HG02623 (cell line): ENCODE results near the gene TSPAN11.

ENCODE experiments used
- ATAC-seq: cut with Tn5 transposase; IDR thresholded peaks from one replicate; pipeline ENCODE4 v1.9.1; 2021; ENCODE audit warnings: moderate library complexity; ENCODE audit not compliant: unreplicated experiment

TSPAN11 gene

GRCh38 chr12:30977537-30978349 is 51.2 kb downstream of the TSPAN11 start:
- no peak for ATAC-seq

DNA sequence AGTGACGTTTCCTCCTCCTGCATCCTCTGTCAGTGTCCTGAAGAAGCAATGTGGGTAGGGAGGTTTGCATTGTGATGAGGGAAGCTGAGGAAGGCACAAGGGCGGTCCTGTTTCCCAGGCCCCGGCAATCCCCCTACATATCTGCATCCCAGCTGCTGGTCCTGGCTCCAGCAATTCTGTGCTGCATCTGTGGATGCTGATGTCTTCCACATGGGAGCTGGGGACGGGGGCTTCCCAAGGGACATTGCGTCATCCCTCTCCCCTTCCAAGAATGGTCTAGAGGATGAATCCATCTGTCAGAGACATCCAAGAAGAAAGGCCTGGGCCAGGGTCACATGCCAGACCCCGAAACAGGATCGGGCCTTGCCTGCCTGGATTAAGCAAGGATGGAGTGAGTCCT is 52.1 kb downstream of the TSPAN11 start:
- no peak for ATAC-seq

- no peak for ATAC-seq
Observed at GRCh38 chr12:30979371-30980259, 53.1 kb downstream of the TSPAN11 start.

DNA sequence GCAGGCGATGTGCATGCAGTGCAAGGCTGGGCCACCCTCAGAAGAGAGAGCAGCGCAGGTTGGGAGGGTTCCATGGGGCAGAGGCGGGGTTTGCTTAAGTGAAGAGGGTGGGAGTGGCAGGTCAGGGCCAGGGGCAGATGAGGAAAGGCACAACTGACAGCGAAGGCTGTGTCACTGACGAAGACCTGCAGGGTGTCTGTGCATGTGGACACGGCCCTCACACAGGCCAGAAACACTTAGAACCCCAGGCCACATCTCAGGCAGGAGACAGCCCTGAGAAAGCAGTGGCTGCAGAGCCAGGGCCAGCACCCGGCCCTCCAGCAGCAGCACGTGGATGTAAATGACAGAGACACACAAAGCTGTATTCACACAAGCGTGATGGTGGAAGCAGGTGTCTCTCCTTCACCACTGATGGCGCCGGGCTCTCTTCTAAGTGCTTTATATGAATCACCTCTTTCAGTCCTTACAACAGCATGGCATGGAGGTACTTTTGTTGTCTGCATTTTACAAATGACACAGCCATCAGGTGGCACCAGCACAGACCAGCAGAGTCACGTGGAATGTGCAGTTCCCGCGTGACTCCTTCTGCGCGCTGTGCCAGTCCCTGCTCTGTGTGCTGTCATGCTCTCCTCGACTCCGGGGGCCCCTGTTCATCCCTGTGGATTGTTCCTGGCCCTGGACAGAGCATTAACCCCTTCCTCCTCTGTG is 54.6 kb downstream of the TSPAN11 start:
- ATAC-seq, result no peak

GRCh38 chr12:30982413-30982812 is 55.9 kb downstream of the TSPAN11 start:
- ATAC-seq, result no peak

DNA sequence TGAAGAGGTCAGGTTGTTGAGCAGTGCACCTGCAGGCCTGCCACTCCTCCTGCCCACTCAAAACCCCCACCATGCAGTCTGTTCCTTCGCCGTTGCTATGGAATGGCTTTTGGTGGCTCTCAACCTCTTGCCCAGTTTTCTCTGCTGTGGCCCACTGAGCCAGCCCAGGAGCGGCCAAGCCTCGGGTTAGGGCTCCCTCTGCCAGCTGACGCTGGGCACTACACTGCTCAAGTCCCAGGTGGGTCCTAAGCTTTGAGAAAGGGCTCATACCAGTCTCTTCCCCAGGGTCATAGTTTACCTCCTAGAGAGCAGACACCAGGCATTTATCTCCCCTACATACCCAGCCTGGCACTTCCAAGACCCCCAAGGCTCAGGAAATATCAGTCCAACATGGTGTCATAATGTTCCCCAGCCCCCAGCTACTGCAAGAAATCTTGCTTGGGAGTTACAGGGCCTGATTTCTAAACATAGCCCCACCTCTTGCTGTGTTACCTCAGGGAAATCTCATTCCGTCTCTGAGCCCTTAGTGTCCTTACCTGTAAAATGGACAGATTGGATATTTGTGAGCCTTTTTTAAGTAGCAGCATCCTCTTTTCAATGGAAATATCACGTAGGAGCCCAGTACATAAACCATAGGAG is 59.4 kb downstream of the TSPAN11 start:
- no peak for ATAC-seq

- no peak for ATAC-seq
Observed at GRCh38 chr12:30988086-30988485, 61.5 kb downstream of the TSPAN11 start.

- ATAC-seq, result no peak
Observed at GRCh38 chr12:30988646-30989286, 62.2 kb downstream of the TSPAN11 start.

DNA sequence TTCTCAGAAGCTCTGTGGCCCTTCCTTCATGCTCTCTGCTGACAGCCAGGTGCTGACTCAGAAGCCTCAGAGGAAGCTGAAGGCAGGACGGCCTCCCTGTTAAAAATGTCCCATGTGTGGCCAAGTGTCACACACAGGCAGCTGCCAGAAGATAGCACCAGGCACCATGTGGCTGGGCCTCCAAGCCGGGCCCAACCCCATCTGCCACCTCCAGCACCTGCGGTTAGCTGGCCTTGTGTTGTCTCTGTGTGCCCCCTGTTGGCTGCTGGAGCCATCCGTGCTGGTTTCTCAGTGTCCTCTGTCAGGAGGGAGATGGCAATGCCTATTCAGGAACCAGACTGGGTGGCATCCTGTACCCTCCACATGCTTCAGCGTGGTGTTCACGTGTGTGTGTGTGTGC is 63.2 kb downstream of the TSPAN11 start:
- ATAC-seq, result no peak

DNA sequence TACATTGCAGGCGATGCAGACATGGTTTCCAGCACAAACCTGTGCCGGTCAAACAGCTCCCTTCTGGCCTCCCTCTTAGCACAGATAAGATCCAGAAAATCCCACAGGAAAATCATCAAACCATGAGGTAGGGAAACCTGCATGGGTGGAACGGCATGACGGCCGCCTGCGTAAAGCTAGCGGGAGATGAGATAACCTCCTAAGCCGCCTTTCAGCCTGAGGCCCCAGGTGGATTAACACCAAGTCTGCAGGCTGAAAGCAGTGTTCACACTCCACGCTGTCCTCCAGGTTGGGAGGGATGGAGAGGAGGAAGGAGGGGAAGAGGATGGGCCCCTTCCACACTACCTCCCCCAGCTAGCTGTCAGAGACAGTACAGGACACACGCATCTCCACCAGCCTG is 63.8 kb downstream of the TSPAN11 start:
- no peak for ATAC-seq

GRCh38 chr12:30990776-30991175 is 64.2 kb downstream of the TSPAN11 start:
- no peak for ATAC-seq

GRCh38 chr12:30991466-30991865 is 64.9 kb downstream of the TSPAN11 start:
- no peak for ATAC-seq

GRCh38 chr12:30992381-30992780 is 65.8 kb downstream of the TSPAN11 start:
- ATAC-seq, result no peak

DNA sequence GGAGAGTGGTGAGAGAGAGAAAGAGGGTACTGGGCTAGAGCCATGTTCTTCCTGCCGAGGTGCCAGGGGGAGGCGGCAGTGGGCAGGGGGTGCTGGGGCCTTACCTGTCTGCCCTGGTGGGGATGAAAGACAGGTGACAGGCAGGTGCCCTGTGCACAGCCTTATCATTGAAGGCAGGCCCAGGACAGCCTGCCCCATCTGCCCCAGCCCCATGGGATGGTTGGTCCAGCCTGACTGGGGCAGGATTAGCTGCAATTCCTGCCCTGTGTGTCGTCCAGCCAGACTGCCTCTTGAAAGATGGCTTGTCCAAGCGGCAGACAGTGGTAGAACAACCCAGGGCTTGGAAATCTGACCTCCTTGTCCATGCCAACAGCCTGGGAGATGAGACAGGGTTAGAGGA is 67.2 kb downstream of the TSPAN11 start:
- no peak for ATAC-seq

GRCh38 chr12:30994274-30994673 is 67.7 kb downstream of the TSPAN11 start:
- ATAC-seq, result no peak

- no peak for ATAC-seq
Observed at GRCh38 chr12:30996255-30996654, 69.7 kb downstream of the TSPAN11 start.

DNA sequence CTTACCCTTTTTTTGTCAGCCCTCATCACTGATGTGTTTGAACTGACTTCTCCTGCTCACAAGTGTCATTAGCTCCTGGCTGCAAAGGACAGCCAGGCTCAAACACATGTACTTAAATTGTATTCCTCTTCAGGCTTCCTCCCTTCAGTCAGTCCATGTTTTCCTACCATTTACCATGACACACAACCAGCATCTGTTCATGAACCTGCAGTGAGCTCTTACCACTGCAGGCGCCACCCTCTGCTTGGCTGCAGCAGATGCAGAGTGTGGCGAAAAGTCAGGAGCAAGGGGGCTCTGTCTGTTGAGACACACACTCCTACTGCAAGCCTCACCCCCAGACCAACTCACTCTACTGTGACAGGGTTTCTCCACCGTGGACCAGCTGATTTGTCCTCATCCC is 70.2 kb downstream of the TSPAN11 start:
- ATAC-seq, result no peak

DNA sequence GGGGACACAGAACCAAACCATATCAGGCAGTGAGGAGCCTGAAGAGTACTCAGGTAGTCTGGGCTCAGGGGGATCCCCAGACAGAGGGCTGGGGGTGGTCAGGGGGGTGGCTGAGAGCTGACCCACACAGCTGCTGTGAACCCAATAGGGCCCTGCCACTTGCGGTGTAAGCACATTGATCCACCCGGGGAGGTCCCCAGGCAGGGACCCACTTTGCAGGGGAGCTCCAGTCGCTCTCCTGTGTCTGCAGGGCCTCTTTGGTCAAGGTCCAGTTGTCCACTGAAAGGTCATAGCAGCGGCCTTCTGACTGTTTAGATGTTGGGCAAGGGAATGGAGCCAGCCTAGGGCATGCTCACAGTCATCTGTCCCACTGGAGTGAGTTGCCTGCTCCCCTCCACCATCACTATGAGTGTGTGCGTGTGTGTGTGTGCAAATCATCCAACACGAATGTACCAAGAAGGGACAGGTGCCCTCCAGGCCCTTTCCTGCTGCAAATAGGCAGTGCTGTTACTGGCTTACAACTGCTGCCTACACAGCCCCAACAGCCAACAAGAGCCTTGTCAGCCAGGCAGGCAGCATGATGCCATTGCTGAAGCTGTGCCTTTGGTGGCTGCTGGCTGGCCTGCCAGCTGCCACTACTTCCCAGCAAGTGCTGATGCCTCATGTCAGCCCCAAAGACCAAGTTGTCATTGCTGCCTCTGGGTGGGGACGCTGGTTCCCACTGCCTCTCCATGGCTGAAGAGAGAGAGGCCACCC is 71.3 kb downstream of the TSPAN11 start:
- no peak for ATAC-seq

GRCh38 chr12:30999011-30999410 is 72.5 kb downstream of the TSPAN11 start:
- ATAC-seq, result no peak

- ATAC-seq, result no peak
Observed at GRCh38 chr12:30999723-31000122, 73.2 kb downstream of the TSPAN11 start.
